Duodenal mucosa (tissue), 2 donors: ENCODE measurements around the gene PPP1R7.

ENCODE experiments used
- H3K27ac ChIP-seq: one replicate; pipeline ENCODE4 v1.7.0; 2013; ENCODE audit warnings: low read depth, low read length
- H3K27me3 ChIP-seq, 2 donors: one replicate each; pipeline ENCODE4 v1.7.0; 2013; ENCODE audit warnings: low read length in 2 of 2, control low read depth in 1 of 2; ENCODE audit not compliant: insufficient read depth in 2 of 2, control insufficient read depth in 1 of 2
- H3K36me3 ChIP-seq, 2 donors: one replicate each; pipeline ENCODE4 v1.7.0; 2013; ENCODE audit warnings: low read length in 2 of 2, control low read depth in 1 of 2; ENCODE audit not compliant: insufficient read depth in 2 of 2, control insufficient read depth in 1 of 2
- H3K4me1 ChIP-seq, 2 donors: one replicate each; pipeline ENCODE4 v1.7.0; 2013; ENCODE audit warnings: low read length in 2 of 2, control low read depth in 1 of 2; ENCODE audit not compliant: insufficient read depth in 2 of 2, control insufficient read depth in 1 of 2
- H3K4me3 ChIP-seq, 2 donors: one replicate each; pipeline ENCODE4 v1.7.0; 2013; ENCODE audit warnings: low read length in 2 of 2, low read depth in 1 of 2
- H3K9ac ChIP-seq, 2 donors: one replicate each; pipeline ENCODE4 v1.7.0; 2013; ENCODE audit warnings: low read length in 2 of 2, low read depth in 1 of 2
- H3K9me3 ChIP-seq, 2 donors: one replicate each; pipeline ENCODE4 v1.7.0; 2013; ENCODE audit warnings: low read length in 2 of 2, control low read depth in 1 of 2; ENCODE audit not compliant: control insufficient read depth in 1 of 2

The PPP1R7 gene

DNA sequence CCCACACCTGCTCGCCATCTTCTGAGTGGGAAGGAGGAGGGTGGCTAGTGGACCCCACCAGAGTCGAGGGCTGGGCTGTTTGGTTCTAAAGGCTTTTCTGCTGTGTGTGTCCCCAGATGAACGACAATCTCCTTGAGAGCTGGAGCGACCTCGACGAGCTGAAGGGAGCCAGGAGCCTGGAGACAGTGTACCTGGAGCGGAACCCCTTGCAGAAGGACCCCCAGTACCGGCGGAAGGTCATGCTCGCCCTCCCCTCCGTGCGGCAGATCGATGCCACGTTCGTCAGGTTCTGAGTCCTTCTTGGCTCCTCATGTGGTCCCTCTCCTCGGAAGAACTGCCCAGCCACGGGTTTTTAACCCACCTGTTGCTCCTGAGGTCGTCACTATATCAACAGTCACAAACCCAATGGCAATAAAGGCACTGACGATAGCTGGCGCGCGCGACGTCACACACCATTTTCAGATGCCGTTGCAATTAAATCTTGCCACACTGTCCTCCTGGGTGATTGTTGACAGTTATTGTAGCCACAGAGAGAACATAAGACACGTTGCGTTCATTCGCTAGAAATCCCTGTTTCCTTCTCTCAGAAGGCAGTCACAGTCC is 32.4 kb downstream of the PPP1R7 start:
- H3K9me3 ChIP-seq: no peaks in the 10 kb centered on the region
- no peaks in the 10 kb centered on the region for H3K27me3 ChIP-seq
- H3K4me3 ChIP-seq: no peak overlapping the region
- H3K4me1 ChIP-seq: no peaks in the 10 kb centered on the region
- H3K27ac ChIP-seq: no peak overlapping the region
- peaks cover 12 to 35% of the 10 kb centered on the region in 2 donors for H3K36me3 ChIP-seq
- no peak overlapping the region for H3K9ac ChIP-seq

DNA sequence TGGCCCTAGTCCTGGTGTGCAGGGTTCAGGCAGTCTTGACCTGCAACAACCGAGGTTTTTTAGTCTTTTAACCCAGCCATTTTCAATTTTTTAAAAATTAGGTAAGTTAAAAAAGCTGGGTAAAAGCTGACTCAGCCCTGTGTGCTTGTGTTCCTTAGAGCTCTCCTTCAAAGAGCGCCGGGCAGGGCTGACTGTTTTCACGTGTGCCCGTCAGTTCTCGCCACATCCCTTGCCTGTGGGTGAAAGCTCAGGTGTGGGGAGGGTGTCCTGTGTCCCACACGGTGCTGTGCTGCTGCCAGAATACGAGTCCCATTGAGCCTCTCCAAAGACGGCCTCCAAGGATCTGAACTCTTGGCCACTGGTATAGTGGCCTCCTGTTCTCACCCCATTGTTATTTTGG is 33.0 kb downstream of the PPP1R7 start:
- H3K36me3 ChIP-seq: peaks cover 8 to 30% of the 10 kb centered on the region in 2 donors
- peaks cover 0 to 3% of the 10 kb centered on the region in 2 donors for H3K4me1 ChIP-seq
- H3K27me3 ChIP-seq: no peaks in the 10 kb centered on the region
- H3K27ac ChIP-seq: no peak overlapping the region
- H3K9ac ChIP-seq: no peak overlapping the region
- H3K9me3 ChIP-seq: no peaks in the 10 kb centered on the region
- no peak overlapping the region for H3K4me3 ChIP-seq

DNA sequence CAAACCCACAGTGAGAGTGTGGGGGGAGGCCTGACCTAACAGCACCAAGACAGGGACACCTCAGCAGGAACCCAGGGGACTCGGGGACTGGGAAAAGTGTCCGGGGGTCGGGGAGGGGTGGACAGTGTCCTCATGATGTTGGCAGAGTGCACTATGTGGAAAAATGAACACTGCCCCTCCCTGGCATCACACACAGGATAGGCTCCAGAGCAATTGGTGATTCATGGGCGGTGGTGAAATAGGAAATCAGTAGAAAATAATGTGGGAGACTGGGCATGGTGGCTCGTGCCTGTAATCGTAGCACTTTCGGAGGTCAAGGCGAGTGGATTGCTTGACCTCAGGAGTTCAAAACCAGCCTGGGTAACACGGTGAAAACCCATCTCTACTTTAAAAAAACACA is 34.6 kb downstream of the PPP1R7 start:
- peaks cover 0 to 23% of the 10 kb centered on the region in 2 donors for H3K36me3 ChIP-seq
- H3K27me3 ChIP-seq: no peaks in the 10 kb centered on the region
- no peaks in the 10 kb centered on the region for H3K9me3 ChIP-seq
- no peak overlapping the region for H3K9ac ChIP-seq
- no peak overlapping the region for H3K4me3 ChIP-seq
- H3K4me1 ChIP-seq: peaks cover 0 to 4% of the 10 kb centered on the region in 2 donors
- H3K27ac ChIP-seq: no peak overlapping the region

DNA sequence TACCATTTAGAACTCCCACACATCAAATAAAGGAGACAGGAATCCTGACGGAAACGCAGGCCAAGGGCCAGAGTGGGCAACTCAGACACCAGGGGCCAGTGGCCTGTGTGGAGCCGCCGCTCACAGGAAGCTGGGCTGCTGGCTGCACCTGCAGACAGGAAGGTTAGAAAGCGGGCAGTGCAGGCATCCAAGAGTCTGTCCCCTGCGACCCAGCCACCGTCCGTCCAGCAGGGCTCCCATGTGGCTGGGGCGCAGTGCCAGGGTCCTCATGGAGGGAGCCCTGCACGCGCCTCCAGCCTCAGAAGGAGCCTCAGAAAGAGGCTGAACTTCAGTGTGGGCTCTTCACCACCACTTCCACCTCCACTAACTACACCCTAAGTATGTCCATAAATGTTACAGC is 35.7 kb downstream of the PPP1R7 start:
- Histone ChIP-seq H3K9ac (no peak overlapping the region), H3K4me3 (no peak overlapping the region), H3K36me3 (peaks cover 0 to 18% of the 10 kb centered on the region in 2 donors), H3K27me3 (no peaks in the 10 kb centered on the region), H3K4me1 (peaks cover 0 to 4% of the 10 kb centered on the region in 2 donors), H3K9me3 (no peaks in the 10 kb centered on the region), H3K27ac (no peak overlapping the region)

DNA sequence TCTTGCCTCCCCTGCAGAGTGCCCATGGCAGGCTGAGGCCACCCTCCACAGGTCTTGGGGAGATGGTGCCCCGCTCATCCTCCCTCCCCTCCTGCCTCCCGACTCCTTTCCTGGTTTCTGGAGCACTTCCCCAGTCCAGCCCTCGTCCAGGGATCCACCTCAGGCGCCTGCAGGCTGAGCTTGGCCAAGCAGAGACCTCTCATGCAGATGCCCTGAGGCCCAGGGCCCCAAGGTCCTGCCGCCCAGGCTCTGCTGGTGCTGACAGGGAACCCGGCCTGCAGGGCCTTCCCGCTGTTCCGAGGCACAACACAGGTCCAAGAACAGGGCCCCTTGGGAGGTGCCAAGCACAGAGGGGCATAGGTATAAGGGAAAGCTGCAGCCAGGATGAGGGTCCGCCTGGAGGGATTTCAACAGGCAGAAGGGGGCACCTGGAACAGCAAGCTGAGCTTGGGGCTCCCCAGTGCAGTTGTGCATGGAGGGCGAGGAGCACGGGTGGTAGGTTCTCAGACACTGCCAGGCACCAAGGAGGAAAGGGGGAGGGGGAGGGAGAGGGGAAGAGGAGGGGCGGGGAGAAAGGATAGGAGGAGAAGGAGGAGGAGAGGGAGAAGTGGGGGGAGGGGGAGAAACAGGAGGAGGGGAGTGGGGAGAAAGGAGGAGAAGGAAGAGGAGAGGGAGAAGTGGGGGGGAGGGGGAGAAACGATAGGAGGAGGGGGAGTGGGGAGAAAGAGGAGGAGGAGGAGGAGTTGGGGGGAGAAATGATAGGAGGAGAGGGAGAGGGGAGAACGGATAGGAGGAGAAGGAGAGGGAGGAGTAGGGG is 37.0 kb downstream of the PPP1R7 start:
- Histone ChIP-seq H3K9me3 (no peaks in the 10 kb centered on the region), H3K36me3 (peaks cover 0 to 14% of the 10 kb centered on the region in 2 donors), H3K27ac (no peak overlapping the region), H3K4me1 (peaks cover 0 to 4% of the 10 kb centered on the region in 2 donors), H3K4me3 (no peak overlapping the region), H3K9ac (no peak overlapping the region), H3K27me3 (no peaks in the 10 kb centered on the region)

DNA sequence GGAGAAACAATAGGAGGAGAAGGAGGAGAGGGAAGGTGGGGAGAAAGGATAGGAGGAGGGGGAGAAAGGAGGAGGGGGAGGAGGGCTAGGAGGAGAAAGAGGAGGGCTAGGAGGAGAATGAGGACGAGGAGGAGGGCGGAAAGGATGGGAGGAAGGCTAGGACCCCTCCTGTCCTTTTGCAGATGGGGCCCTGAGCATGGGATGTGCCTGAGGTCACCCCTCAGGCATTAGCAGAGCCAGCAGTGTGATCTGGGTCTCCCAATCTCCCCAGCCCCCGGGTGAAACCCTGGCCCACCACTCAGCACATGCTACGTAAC is 37.6 kb downstream of the PPP1R7 start:
- H3K27me3 ChIP-seq: no peaks in the 10 kb centered on the region
- peaks cover 0 to 8% of the 10 kb centered on the region in 2 donors for H3K36me3 ChIP-seq
- peaks cover 0 to 4% of the 10 kb centered on the region in 2 donors for H3K4me1 ChIP-seq
- peak overlapping the region in 1 of 2 donors; percentile 17 for H3K4me3 ChIP-seq
- no peak overlapping the region for H3K9ac ChIP-seq
- H3K27ac ChIP-seq: no peak overlapping the region
- H3K9me3 ChIP-seq: no peaks in the 10 kb centered on the region

DNA sequence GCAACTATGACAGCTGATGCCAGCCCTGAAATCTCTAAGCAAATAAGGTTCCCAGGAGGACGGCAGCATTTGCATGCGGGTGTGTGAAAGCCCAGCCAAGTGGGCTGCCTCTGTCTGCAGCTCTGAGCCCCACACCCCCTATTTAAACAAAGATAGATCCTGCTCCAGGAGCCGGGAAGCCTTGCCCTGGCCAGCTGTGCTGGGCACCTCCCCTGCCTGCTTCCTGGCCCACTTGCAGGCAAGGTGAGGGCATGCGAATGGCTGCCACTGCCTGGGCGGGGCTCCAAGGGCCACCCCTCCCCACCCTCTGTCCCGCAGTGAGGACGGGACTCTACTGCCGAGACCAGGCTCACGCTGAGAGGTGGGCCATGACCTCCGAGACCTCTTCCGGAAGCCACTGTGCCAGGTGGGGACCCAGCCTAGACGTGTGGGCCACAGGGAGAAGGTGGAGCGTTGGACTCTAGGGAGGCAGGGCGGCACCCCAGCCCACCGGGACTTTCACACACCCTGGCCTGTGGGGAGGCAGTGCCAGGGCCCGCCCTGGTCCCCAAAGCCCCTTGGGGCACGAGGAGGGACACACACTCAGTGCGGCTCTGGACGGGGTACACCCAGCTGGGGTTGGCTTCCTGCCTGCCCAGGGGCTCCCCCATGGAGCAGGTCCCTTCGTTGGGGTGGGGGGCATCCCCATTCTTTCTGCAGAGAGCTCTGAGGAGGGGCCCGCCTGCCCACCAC is 38.3 kb downstream of the PPP1R7 start, which contains the start of gene ANO7:
ANO7 (plus strand) TSS at position 317 of the 732 bp plus-strand sequence. CDS start 1,387 bp downstream, outside the sequence.
- peak within 1 kb of the TSS; percentile 17 to 50 for H3K4me3 ChIP-seq
- no peaks in the 10 kb centered on the region for H3K27me3 ChIP-seq
- H3K4me1 ChIP-seq: peaks cover 0 to 4% of the 10 kb centered on the region in 2 donors
- no peaks in the 10 kb centered on the region for H3K9me3 ChIP-seq
- no peak within 1 kb of the TSS for H3K9ac ChIP-seq
- H3K27ac ChIP-seq: no peak within 1 kb of the TSS
- peaks cover 0 to 1% of the 10 kb centered on the region in 2 donors for H3K36me3 ChIP-seq

DNA sequence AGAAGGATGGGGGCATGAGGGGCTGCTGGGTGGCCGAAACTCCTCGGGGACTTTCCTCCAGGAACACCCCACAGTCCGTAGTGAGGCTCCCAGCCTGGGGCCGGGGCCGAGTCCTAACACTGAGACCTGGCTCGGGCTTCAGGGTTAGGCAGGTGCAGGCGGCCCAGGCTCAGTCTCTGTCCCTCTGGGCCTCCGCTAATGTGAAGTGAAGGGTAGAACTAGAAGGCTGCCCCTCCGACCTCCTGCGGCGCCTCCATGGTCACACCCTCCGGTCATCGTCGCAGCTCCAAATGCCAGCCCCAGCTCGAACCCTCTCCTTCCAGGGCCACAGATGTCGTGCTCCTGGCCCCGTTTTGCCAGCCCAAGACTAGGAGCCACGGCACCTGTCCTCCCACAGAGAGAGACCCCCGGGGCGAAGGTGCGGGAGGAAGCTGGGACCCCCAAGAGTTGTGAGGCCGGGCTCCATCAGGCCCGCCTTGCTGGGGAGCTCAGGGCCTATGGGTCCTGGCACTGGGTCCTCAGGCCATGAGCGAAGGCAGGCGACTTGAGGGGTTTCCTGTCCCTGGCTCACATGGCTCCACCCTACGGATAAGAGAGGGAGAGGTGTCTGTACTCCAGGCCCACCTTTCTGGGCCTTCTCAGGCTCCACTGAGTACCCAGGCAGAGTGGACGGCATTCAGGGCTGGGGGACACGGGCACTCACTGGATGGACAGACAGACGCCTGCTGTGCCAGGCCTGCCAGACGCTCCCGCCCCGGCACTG is 39.0 kb downstream of the PPP1R7 start:
- no peaks in the 10 kb centered on the region for H3K27me3 ChIP-seq
- no peak overlapping the region for H3K4me3 ChIP-seq
- H3K4me1 ChIP-seq: peaks cover 0 to 4% of the 10 kb centered on the region in 2 donors
- no peak overlapping the region for H3K27ac ChIP-seq
- no peaks in the 10 kb centered on the region for H3K9me3 ChIP-seq
- no peaks in the 10 kb centered on the region for H3K36me3 ChIP-seq
- no peak overlapping the region for H3K9ac ChIP-seq

DNA sequence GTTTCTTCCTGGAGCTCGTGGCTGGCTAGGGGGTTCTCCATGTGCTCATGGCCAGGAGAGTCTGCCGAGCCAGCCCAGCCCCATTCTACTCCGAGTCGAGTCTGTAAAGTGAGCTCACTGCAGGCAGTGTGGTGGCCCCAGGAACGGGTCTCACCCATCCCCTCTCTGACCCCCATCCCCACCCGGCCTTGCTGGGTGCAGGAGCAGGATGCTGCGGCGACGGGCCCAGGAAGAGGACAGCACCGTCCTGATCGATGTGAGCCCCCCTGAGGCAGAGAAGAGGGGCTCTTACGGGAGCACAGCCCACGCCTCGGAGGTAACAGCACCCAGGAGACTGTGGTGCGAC is 39.6 kb downstream of the PPP1R7 start:
- Histone ChIP-seq H3K36me3 (no peaks in the 10 kb centered on the region), H3K9ac (no peak overlapping the region), H3K4me1 (peaks cover 0 to 4% of the 10 kb centered on the region in 2 donors), H3K27me3 (no peaks in the 10 kb centered on the region), H3K9me3 (no peaks in the 10 kb centered on the region), H3K4me3 (no peak overlapping the region), H3K27ac (no peak overlapping the region)
